ENCODE measurements around the gene ONECUT3. TPM values are rescaled to one million over a fixed set of nuclear protein-coding genes. Genes with fewer than 3 reads are reported as not detected.

Gene ONECUT3
- total RNA-seq, 2 experiments from 2014 or later = not detected

GRCh38 chr19:1765232-1765903 is 12.1 kb downstream of the ONECUT3 start:
- no peaks in the 10 kb centered on the region for H3K79me2 ChIP-seq (ENCODE audit: insufficient read depth, low read depth, low read length)
- ChIA-PET CTCF (ENCODE audit: unreplicated experiment) (interaction anchor here (1.2 kb wide), 1 partner anchor 93 kb away, joined by 3 read pairs; no protein-coding TSS in a partner anchor), POLR2A (interaction anchor here (0.6 kb wide), 1 partner anchor 9 kb away, joined by 4 read pairs; no protein-coding TSS in a partner anchor)
- peaks cover 10% of the 10 kb centered on the region for H3K4me1 ChIP-seq (ENCODE audit: insufficient read depth, low read length, poor library complexity, severe bottlenecking)
- H3K4me3 ChIP-seq (ENCODE audit: low read depth, low read length, poor library complexity, severe bottlenecking) = no peak overlapping the region
- no peaks in the 10 kb centered on the region for H3K36me3 ChIP-seq (ENCODE audit: insufficient read depth, low read length)
- BruUV-seq (replicated peaks) = no TSS peak
- H3K4me2 ChIP-seq (ENCODE audit: low read length) = no peak overlapping the region
- no peak overlapping the region for H2AFZ ChIP-seq (ENCODE audit: low read length)
- H4K20me1 ChIP-seq (ENCODE audit: insufficient read depth, low read length) = no peaks in the 10 kb centered on the region
- DNase-seq (ENCODE audit: low spot score) = no peak
- no peak for TF ChIP-seq EZH2phosphoT487 (IDR thresholded peaks at IDR 0.05; ENCODE audit: borderline replicate concordance, low read depth, low read length)
- TF ChIP-seq, protein P1, sequence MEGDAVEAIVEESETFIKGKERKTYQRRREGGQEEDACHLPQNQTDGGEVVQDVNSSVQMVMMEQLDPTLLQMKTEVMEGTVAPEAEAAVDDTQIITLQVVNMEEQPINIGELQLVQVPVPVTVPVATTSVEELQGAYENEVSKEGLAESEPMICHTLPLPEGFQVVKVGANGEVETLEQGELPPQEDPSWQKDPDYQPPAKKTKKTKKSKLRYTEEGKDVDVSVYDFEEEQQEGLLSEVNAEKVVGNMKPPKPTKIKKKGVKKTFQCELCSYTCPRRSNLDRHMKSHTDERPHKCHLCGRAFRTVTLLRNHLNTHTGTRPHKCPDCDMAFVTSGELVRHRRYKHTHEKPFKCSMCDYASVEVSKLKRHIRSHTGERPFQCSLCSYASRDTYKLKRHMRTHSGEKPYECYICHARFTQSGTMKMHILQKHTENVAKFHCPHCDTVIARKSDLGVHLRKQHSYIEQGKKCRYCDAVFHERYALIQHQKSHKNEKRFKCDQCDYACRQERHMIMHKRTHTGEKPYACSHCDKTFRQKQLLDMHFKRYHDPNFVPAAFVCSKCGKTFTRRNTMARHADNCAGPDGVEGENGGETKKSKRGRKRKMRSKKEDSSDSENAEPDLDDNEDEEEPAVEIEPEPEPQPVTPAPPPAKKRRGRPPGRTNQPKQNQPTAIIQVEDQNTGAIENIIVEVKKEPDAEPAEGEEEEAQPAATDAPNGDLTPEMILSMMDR (conservative IDR thresholded peaks at IDR 0.05; ENCODE audit: low read length) = no peak
- no peaks in the 10 kb centered on the region for H3K9me2 ChIP-seq (ENCODE audit: insufficient read depth, low read length)
- intact Hi-C loops (cut with micrococcal nuclease; ENCODE audit: unreplicated experiment) = no loop called here
- no peak overlapping the region for H3K27ac ChIP-seq (ENCODE audit: low read depth, low read length, poor library complexity, severe bottlenecking)
- H3K9me3 ChIP-seq (ENCODE audit: low read length) = no peaks in the 10 kb centered on the region

DNA sequence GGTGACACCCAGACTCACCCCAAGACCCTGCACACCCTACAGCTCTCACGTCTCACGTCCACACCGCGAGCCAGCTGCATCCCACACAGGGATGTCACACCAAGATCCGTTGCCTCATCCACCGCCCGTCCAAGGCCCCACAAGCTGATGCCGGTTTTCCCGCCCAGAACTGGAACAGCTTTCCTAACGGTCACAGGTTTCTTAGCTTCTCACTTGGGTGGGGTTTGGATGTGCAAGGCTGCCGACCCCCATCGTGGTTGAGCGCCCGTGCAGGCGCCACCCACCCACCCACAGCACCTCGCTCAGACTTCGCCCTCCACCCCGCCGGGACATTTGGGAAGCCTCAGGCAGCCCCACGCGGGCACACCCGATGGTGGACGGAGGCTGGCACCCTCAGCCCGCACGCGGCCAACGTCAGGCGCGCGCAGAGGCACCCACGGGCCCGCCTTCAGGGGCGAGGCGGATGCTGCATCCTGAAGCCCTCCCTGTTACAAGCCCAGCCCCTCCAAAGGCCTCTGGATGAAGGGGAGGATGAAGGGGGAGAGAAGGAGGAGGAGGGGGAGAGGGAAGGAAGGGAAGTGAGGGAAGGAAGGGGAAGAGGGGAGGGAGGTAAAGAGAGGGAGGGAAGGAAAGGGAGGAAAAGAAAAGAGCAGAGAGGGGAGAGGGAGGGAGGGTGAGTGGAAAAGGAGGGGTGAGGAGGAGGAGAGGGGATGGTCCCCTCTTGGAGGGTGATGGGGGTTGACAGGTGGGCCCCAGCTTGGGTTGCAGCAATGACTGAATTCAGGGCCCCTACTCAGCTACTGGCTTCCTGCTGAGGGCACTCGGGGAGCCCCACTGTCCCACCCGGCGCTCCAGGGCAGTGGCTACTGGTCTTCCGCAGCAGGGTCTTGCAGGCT is 12.8 kb downstream of the ONECUT3 start:
- Histone ChIP-seq H3K9me3 (ENCODE audit: low read length) (peaks cover 7% of the 10 kb centered on the region; the same call in 1 of the 2 replicates), H3K4me1 (ENCODE audit: insufficient read depth, low read length, poor library complexity, severe bottlenecking) (peaks cover 10% of the 10 kb centered on the region), H3K4me3 (ENCODE audit: low read depth, low read length, poor library complexity, severe bottlenecking) (no peak overlapping the region), H3K4me2 (ENCODE audit: low read length) (peak overlapping the region; percentile 19; the same call in 1 of the 2 replicates), H3K79me2 (ENCODE audit: insufficient read depth, low read depth, low read length) (no peaks in the 10 kb centered on the region), H3K27ac (ENCODE audit: low read depth, low read length, poor library complexity, severe bottlenecking) (no peak overlapping the region), H3K36me3 (ENCODE audit: insufficient read depth, low read length) (no peaks in the 10 kb centered on the region), H3K9me2 (ENCODE audit: insufficient read depth, low read length) (no peaks in the 10 kb centered on the region), H4K20me1 (ENCODE audit: insufficient read depth, low read length) (no peaks in the 10 kb centered on the region), H2AFZ (ENCODE audit: low read length) (no peak overlapping the region)
- intact Hi-C loops (cut with micrococcal nuclease; ENCODE audit: unreplicated experiment) = no loop called here
- TF ChIP-seq, protein P1 (conservative IDR thresholded peaks at IDR 0.05; ENCODE audit: low read length) = no peak
- no peak for TF ChIP-seq EZH2phosphoT487 (IDR thresholded peaks at IDR 0.05; ENCODE audit: borderline replicate concordance, low read depth, low read length)
- CTCF ChIA-PET (ENCODE audit: unreplicated experiment) = interaction anchor here (1.2 kb wide), 1 partner anchor 94 kb away, joined by 3 read pairs; no protein-coding TSS in a partner anchor
- no peak for DNase-seq (ENCODE audit: low spot score)
- no TSS peak for BruUV-seq (replicated peaks)
- POLR2A ChIA-PET = no interaction called here

Measured in OCI-LY7 (cell line).